Measurements from ENCODE around the gene MALT1. TPM values are rescaled to one million over a fixed set of nuclear protein-coding genes. Genes with fewer than 3 reads are reported as not detected.

The MALT1 gene
- polyA plus RNA-seq, 3 donors: 18.3 to 24.9 (median 23.8) TPM

- Mint-ChIP-seq H3K4me1 (peaks cover 10% of the 10 kb centered on the region), H3K4me3 (no peak overlapping the region), H3K36me3 (peaks cover 62 to 66% of the 10 kb centered on the region in 2 donors), H3K9me3 (no peaks in the 10 kb centered on the region), H3K27ac (no peak overlapping the region), H3K27me3 (ENCODE audit: low read depth in 3 of 3) (no peaks in the 10 kb centered on the region)
- intact Hi-C loops (cut with micrococcal nuclease): no loop called here
- Histone ChIP-seq H3K4me2 (replicated peaks; ENCODE audit: extremely low read depth, low read length, poor library complexity, severe bottlenecking) (no peak overlapping the region), H3K9ac (ENCODE audit: insufficient read depth, low read length, poor library complexity, severe bottlenecking) (no peak overlapping the region), H3K79me2 (ENCODE audit: insufficient read depth, low read length) (no peaks in the 10 kb centered on the region), H3K4me3 (replicated peaks in 1 of 3; ENCODE audit: low read depth in 2 of 3, low read length in 3 of 3) (no peak overlapping the region), H3K9me3 (replicated peaks in 1 of 2; ENCODE audit: control insufficient read depth in 1 of 2, insufficient read depth in 1 of 2, low read length in 2 of 2) (no peaks in the 10 kb centered on the region), H4K20me1 (ENCODE audit: insufficient read depth, low read length) (no peaks in the 10 kb centered on the region), H3K4me1 (ENCODE audit: control insufficient read depth in 1 of 2, insufficient read depth in 2 of 2, low read length in 2 of 2) (peaks cover 3 to 5% of the 10 kb centered on the region in 2 donors), H3K27me3 (ENCODE audit: control insufficient read depth in 2 of 2, insufficient read depth in 2 of 2, low read length in 2 of 2) (no peaks in the 10 kb centered on the region), H3K27ac (ENCODE audit: low read depth in 1 of 2, low read length in 2 of 2) (no peak overlapping the region), H2AFZ (ENCODE audit: insufficient read depth, low read depth, low read length, poor library complexity, severe bottlenecking) (no peak overlapping the region), H3K36me3 (replicated peaks in 1 of 2; ENCODE audit: control insufficient read depth in 1 of 2, insufficient read depth in 2 of 2, low read length in 2 of 2) (peaks cover 24 to 66% of the 10 kb centered on the region in 2 donors)
- DNase-seq: no peak
- WGBS (ENCODE audit: insufficient coverage): no CpG with 5 or more reads among the region's 2 CpGs
- no peak for TF ChIP-seq CTCF (IDR thresholded peaks at IDR 0.05)
Measured at GRCh38 chr18:58715540-58715939, 44.3 kb downstream of the MALT1 start.

- Mint-ChIP-seq H3K27me3 (ENCODE audit: low read depth in 3 of 3) (no peaks in the 10 kb centered on the region), H3K4me3 (no peak overlapping the region), H3K36me3 (peaks cover 62 to 65% of the 10 kb centered on the region in 2 donors), H3K4me1 (peaks cover 10% of the 10 kb centered on the region), H3K9me3 (no peaks in the 10 kb centered on the region), H3K27ac (peak overlapping the region in 1 of 7 donors; percentile 28)
- intact Hi-C loops (cut with micrococcal nuclease): no loop called here
- H3K9ac ChIP-seq (ENCODE audit: insufficient read depth, low read length, poor library complexity, severe bottlenecking): no peak overlapping the region
- H3K4me3 ChIP-seq (replicated peaks in 1 of 3; ENCODE audit: low read depth in 2 of 3, low read length in 3 of 3): no peak overlapping the region
- H3K9me3 ChIP-seq (replicated peaks in 1 of 2; ENCODE audit: control insufficient read depth in 1 of 2, insufficient read depth in 1 of 2, low read length in 2 of 2): no peaks in the 10 kb centered on the region
- H4K20me1 ChIP-seq (ENCODE audit: insufficient read depth, low read length): no peaks in the 10 kb centered on the region
- H3K27me3 ChIP-seq (ENCODE audit: control insufficient read depth in 2 of 2, insufficient read depth in 2 of 2, low read length in 2 of 2): no peaks in the 10 kb centered on the region
- no peaks in the 10 kb centered on the region for H3K79me2 ChIP-seq (ENCODE audit: insufficient read depth, low read length)
- H3K4me2 ChIP-seq (replicated peaks; ENCODE audit: extremely low read depth, low read length, poor library complexity, severe bottlenecking): no peak overlapping the region
- peak in 1 of 3 donors; percentile 15 for DNase-seq
- TF ChIP-seq CTCF (IDR thresholded peaks at IDR 0.05): no peak
- no peak overlapping the region for H3K27ac ChIP-seq (ENCODE audit: low read depth in 1 of 2, low read length in 2 of 2)
- peaks cover 24 to 66% of the 10 kb centered on the region in 2 donors for H3K36me3 ChIP-seq (replicated peaks in 1 of 2; ENCODE audit: control insufficient read depth in 1 of 2, insufficient read depth in 2 of 2, low read length in 2 of 2)
- H3K4me1 ChIP-seq (ENCODE audit: control insufficient read depth in 1 of 2, insufficient read depth in 2 of 2, low read length in 2 of 2): peaks cover 3 to 5% of the 10 kb centered on the region in 2 donors
- no peak overlapping the region for H2AFZ ChIP-seq (ENCODE audit: insufficient read depth, low read depth, low read length, poor library complexity, severe bottlenecking)
- WGBS (ENCODE audit: insufficient coverage): 3% methylated on average over 3 of the region's 4 CpGs
Measured at GRCh38 chr18:58716060-58716756, 44.9 kb downstream of the MALT1 start.

All from CD14-positive monocyte (primary cell).